H1 (cell line): ENCODE measurements around the gene ICA1. TPM values are rescaled to one million over a fixed set of nuclear protein-coding genes. Genes with fewer than 3 reads are reported as not detected.

Experiments used
- CTCF ChIA-PET: fragments of 300-600 bp; sonication (Branson Sonifier 250); formaldehyde crosslinking; loops from one replicate; lab custom pipeline; 2021; ENCODE audit not compliant: partially characterized antibody; lab: Charles Lee
- POLR2A ChIA-PET: fragments of 300-600 bp; sonication (Branson Sonifier 250); formaldehyde crosslinking; loops from one replicate; lab custom pipeline; 2021; ENCODE audit warnings: inconsistent platforms; ENCODE audit not compliant: partially characterized antibody; lab: Charles Lee
- DNase-seq, 2 experiments: peaks; one replicate each; pipeline versions ENCODE4 v3.0.0 to v3.0.0-alpha.2; 2010 to 2022; ENCODE audit warnings: low spot score in 2 of 2, low read depth in 1 of 2, mixed read lengths in 1 of 2
- FAIRE-seq: peaks from 2 replicates; lab custom pipeline; 2011; peaks lifted over from hg19 to GRCh38; lab: Jason Lieb, UNC
- H2AFZ ChIP-seq: 2 replicates; pipeline ENCODE4 v1.8.1; 2012; ENCODE audit warnings: low read length, inconsistent platforms
- H2AK5ac ChIP-seq: 2 replicates; pipeline ENCODE4 v1.6.1; 2013; ENCODE audit warnings: low read depth, low read length
- H2BK120ac ChIP-seq: replicated peaks from 2 replicates; pipeline ENCODE3; 2013; ENCODE audit warnings: low read depth, low read length, inconsistent platforms
- H2BK12ac ChIP-seq: 2 replicates; pipeline ENCODE4 v1.6.1; 2013; ENCODE audit warnings: low read depth, low read length
- H2BK15ac ChIP-seq: 2 replicates; pipeline ENCODE4 v1.6.1; 2013; ENCODE audit warnings: low read length
- H2BK20ac ChIP-seq: 2 replicates; pipeline ENCODE4 v1.6.1; 2013; ENCODE audit warnings: low read length
- H2BK5ac ChIP-seq: 2 replicates; pipeline ENCODE4 v1.6.1; 2013; ENCODE audit warnings: low read depth, low read length
- H3K14ac ChIP-seq: 2 replicates; pipeline ENCODE4 v1.6.1; 2013; ENCODE audit warnings: inconsistent platforms; ENCODE audit not compliant: insufficient read length
- H3K18ac ChIP-seq: 2 replicates; pipeline ENCODE4 v1.6.1; 2013; ENCODE audit warnings: low read length; ENCODE audit errors: extremely low read depth
- H3K23ac ChIP-seq: 2 replicates; pipeline ENCODE4 v1.6.1; 2013; ENCODE audit warnings: inconsistent platforms; ENCODE audit not compliant: insufficient read length
- H3K23me2 ChIP-seq: 2 replicates; pipeline ENCODE4 v1.6.1; 2013; ENCODE audit warnings: low read depth, low read length
- H3K27ac ChIP-seq: 2 replicates; pipeline ENCODE4 v1.6.1; 2011; ENCODE audit warnings: low read depth, low read length, inconsistent platforms
- H3K27me3 ChIP-seq, 4 experiments: replicated peaks in 1 of 4; 1 replicate in 1 of 4; 2 replicates in 3 of 4; pipeline versions ENCODE4 v1.6.1 to v1.8.1; 2011 to 2013; ENCODE audit warnings: low read length in 3 of 4, mild to moderate bottlenecking in 3 of 4, inconsistent platforms in 2 of 4, mixed read lengths in 2 of 4, moderate library complexity in 1 of 4; ENCODE audit not compliant: control insufficient read depth in 3 of 4, insufficient read depth in 3 of 4; ENCODE audit errors: extremely low read depth in 1 of 4
- H3K36me3 ChIP-seq, 4 experiments: 2 replicates each; pipeline versions ENCODE4 v1.6.1 to v1.8.1; 2011 to 2013; ENCODE audit warnings: mild to moderate bottlenecking in 4 of 4, low read length in 3 of 4, moderate library complexity in 2 of 4, control low read depth in 1 of 4, inconsistent platforms in 1 of 4; ENCODE audit not compliant: insufficient read depth in 4 of 4, control insufficient read depth in 2 of 4
- H3K4ac ChIP-seq: replicated peaks from 2 replicates; pipeline ENCODE3; 2013; ENCODE audit warnings: low read length, low read depth, mixed read lengths, inconsistent platforms; ENCODE audit not compliant: insufficient read length
- H3K4me1 ChIP-seq, 4 experiments: replicated peaks in 1 of 4; 1 replicate in 1 of 4; 2 replicates in 3 of 4; pipeline versions ENCODE4 v1.6.1 to v1.8.1; 2011 to 2013; ENCODE audit warnings: low read length in 3 of 4, inconsistent platforms in 2 of 4, mixed read lengths in 1 of 4; ENCODE audit not compliant: insufficient read depth in 4 of 4, control insufficient read depth in 3 of 4
- H3K4me2 ChIP-seq, 2 experiments: 2 replicates each; pipeline versions ENCODE4 v1.6.1 to v1.8.1; 2011 to 2013; ENCODE audit warnings: low read depth in 2 of 2, low read length in 2 of 2, control low read depth in 1 of 2, inconsistent platforms in 1 of 2, mild to moderate bottlenecking in 1 of 2; ENCODE audit not compliant: insufficient read depth in 1 of 2
- H3K4me3 ChIP-seq, 4 experiments: fragments of 200-600, 300-600 bp in 1 of 4; sonication (generic), shearing (Covaris generic), sonication (Bioruptor Twin) in 1 of 4; 2 replicates each; pipeline versions ENCODE4 v1.5.1 to v1.8.1; 2011 to 2016; ENCODE audit warnings: low read length in 4 of 4, low read depth in 3 of 4, control low read depth in 2 of 4, inconsistent platforms in 2 of 4, mild to moderate bottlenecking in 2 of 4, mixed read lengths in 1 of 4, moderate library complexity in 1 of 4; ENCODE audit not compliant: insufficient read depth in 2 of 4; ENCODE audit errors: extremely low read depth in 1 of 4
- H3K56ac ChIP-seq: replicated peaks from 2 replicates; pipeline ENCODE3; 2013; ENCODE audit warnings: low read depth, mild to moderate bottlenecking, mixed read lengths, low read length, inconsistent platforms; ENCODE audit not compliant: insufficient read length
- H3K79me1 ChIP-seq: 2 replicates; pipeline ENCODE4 v1.6.1; 2013; ENCODE audit warnings: low read depth, low read length, control low read depth
- H3K79me2 ChIP-seq, 2 experiments: 2 replicates each; pipeline versions ENCODE4 v1.6.1 to v1.8.1; 2012 to 2013; ENCODE audit warnings: low read length in 2 of 2, mild to moderate bottlenecking in 2 of 2, inconsistent platforms in 1 of 2; ENCODE audit not compliant: insufficient read depth in 2 of 2, control insufficient read depth in 1 of 2
- H3K9ac ChIP-seq, 4 experiments: replicated peaks in 1 of 4; 1 replicate in 1 of 4; 2 replicates in 3 of 4; pipeline versions ENCODE4 v1.6.1 to v1.8.1; 2011 to 2013; ENCODE audit warnings: low read depth in 3 of 4, low read length in 3 of 4, control low read depth in 2 of 4, mild to moderate bottlenecking in 2 of 4, moderate library complexity in 2 of 4, inconsistent platforms in 1 of 4; ENCODE audit errors: extremely low read depth in 1 of 4
- H3K9me3 ChIP-seq, 2 experiments: 2 replicates each; pipeline versions ENCODE4 v1.6.1 to v1.8.1; 2012 to 2013; ENCODE audit warnings: mild to moderate bottlenecking in 2 of 2, moderate library complexity in 2 of 2, control low read depth in 1 of 2, inconsistent platforms in 1 of 2, low read depth in 1 of 2, low read length in 1 of 2, mixed read lengths in 1 of 2; ENCODE audit not compliant: insufficient read depth in 2 of 2
- H4K20me1 ChIP-seq, 2 experiments: replicated peaks in 1 of 2; 2 replicates each; pipeline versions ENCODE3 to v1.8.1; 2011 to 2013; ENCODE audit warnings: inconsistent platforms in 2 of 2, low read length in 2 of 2, mild to moderate bottlenecking in 1 of 2; ENCODE audit not compliant: insufficient read depth in 2 of 2, control insufficient read depth in 1 of 2
- H4K5ac ChIP-seq: 2 replicates; pipeline ENCODE4 v1.6.1; 2013; ENCODE audit warnings: low read length, low read depth, mixed read lengths, inconsistent platforms; ENCODE audit not compliant: insufficient read length
- H4K8ac ChIP-seq: 2 replicates; pipeline ENCODE4 v1.8.0; 2013; ENCODE audit warnings: mild to moderate bottlenecking, moderate library complexity, low read length, inconsistent platforms; ENCODE audit not compliant: insufficient read depth; ENCODE audit errors: extremely low read depth
- H4K91ac ChIP-seq: replicated peaks from 2 replicates; pipeline ENCODE3; 2013; ENCODE audit warnings: low read length, mixed read lengths, inconsistent platforms; ENCODE audit not compliant: insufficient read length
- CEBPB ChIP-seq: IDR thresholded peaks from 2 replicates; pipeline ENCODE4 v1.6.1; 2012; ENCODE audit warnings: low read depth, low read length
- HDAC2 ChIP-seq, 2 experiments: fragments of 300-600 bp in 1 of 2; sonication (generic) in 1 of 2; IDR thresholded peaks; 2 replicates each; pipeline ENCODE4 v1.6.1; 2011 to 2012; ENCODE audit warnings: low read depth in 2 of 2, low read length in 2 of 2, mild to moderate bottlenecking in 2 of 2, moderate library complexity in 2 of 2, borderline replicate concordance in 1 of 2, inconsistent platforms in 1 of 2
- NANOG ChIP-seq: IDR thresholded peaks from 2 replicates; pipeline ENCODE4 v1.6.1; 2011; ENCODE audit warnings: low read length, low read depth, mild to moderate bottlenecking, inconsistent platforms; ENCODE audit not compliant: insufficient read depth, poor library complexity, severe bottlenecking
- WGBS, 2 experiments: shearing (Covaris generic) in 1 of 2; methylation state at CpG; one replicate each; pipeline versions ENCODE4 v1.1.6 to v1.1.7; 2013 to 2015; ENCODE audit warnings: low lambda C conversion rate in 2 of 2, mixed read lengths in 2 of 2, inconsistent platforms in 1 of 2, low coverage in 1 of 2, missing lambda C conversion rate in 1 of 2; ENCODE audit not compliant: insufficient replicate concordance in 2 of 2, insufficient coverage in 1 of 2, insufficient read length in 1 of 2; ENCODE audit errors: extremely low coverage in 1 of 2, missing lambda C conversion rate in 1 of 2; 5-methylcytosine and 5-hydroxymethylcytosine counted together
- polyA plus RNA-seq, 7 experiments: library from polyadenylated mRNA; depleted of rRNA in 3 of 7; stranded (reverse) in 5 of 7; unstranded in 2 of 7; fragments of >200 nt in 5 of 7; fragments of 200-250 nt in 2 of 7; gene quantifications; 1 replicate in 5 of 7; 2 replicates in 1 of 7; 4 replicates in 1 of 7; pipeline versions ENCODE4 v1.2.1 to v1.2.3, GENCODE V29; 2011 to 2013; ENCODE audit warnings: missing spikeins in 2 of 7, mixed read lengths in 2 of 7
- total RNA-seq: library from RNA; stranded (reverse); fragmentation: NEBNext Ultra II Directional; extraction: Animal tissue kit (Norgen Biotek cat#: 25700); gene quantifications from 2 replicates; pipeline ENCODE4 v1.2.1, GENCODE V29; 2021

Gene ICA1
- total and polyA plus RNA-seq, 2 of the 8 experiments (the other 6 are each of a cell fraction or from before 2014, with no cell fraction given), result 14.9 to 37.1 TPM

- CTCF ChIA-PET, result interaction anchor here (0.8 to 1.8 kb wide), 7 partner anchors 13 to 540 kb away, joined by 3 to 5 read pairs (median 3); no protein-coding TSS in a partner anchor
- peak overlapping the region; percentile 5; the same call in 1 of the 2 replicates for H2BK5ac ChIP-seq
- no peaks in the 10 kb centered on the region for H3K79me1 ChIP-seq
- peak; percentile 82 for FAIRE-seq
- H4K91ac ChIP-seq, result no peak overlapping the region
- no peak overlapping the region for H3K4ac ChIP-seq
- H2AK5ac ChIP-seq, result no peak overlapping the region; the same call in 1 of the 2 replicates
- peaks cover 2 to 18% (median 13%) of the 10 kb centered on the region in 4 experiments; a peak in 6 of 7 replicates for H3K4me1 ChIP-seq
- H3K56ac ChIP-seq, result no peak overlapping the region
- TF ChIP-seq CEBPB (peak; percentile 75; the same call in 1 of the 2 replicates), HDAC2 (IDR thresholded peaks at IDR 0.05; ENCODE audit: borderline replicate concordance in 1 of 2, low read depth in 2 of 2, low read length in 2 of 2) (no peak), NANOG (no peak)
- TF ChIP-seq, all 59 proteins: peak for 1
- no peak overlapping the region for H2BK15ac ChIP-seq
- H3K9me3 ChIP-seq, result no peaks in the 10 kb centered on the region
- no peaks in the 10 kb centered on the region for H3K23me2 ChIP-seq
- WGBS, 2 experiments, result 70% methylated on average over 5 of the region's 5 CpGs; no CpG with 5 or more reads in 1 of the 2 experiments
- H2BK20ac ChIP-seq, result no peak overlapping the region
- H3K79me2 ChIP-seq, result no peaks in the 10 kb centered on the region
- H3K36me3 ChIP-seq, result no peaks in the 10 kb centered on the region
- H3K4me2 ChIP-seq, result peak overlapping the region; percentile 40 to 48
- no peak overlapping the region for H4K8ac ChIP-seq
- no peak overlapping the region for H2BK120ac ChIP-seq
- H3K27ac ChIP-seq, result peak overlapping the region; percentile 13; the same call in 1 of the 2 replicates
- no peak for DNase-seq
- H3K18ac ChIP-seq, result no peak overlapping the region; the same call in 1 of the 2 replicates
- no peak overlapping the region for H3K23ac ChIP-seq
- peak overlapping the region; percentile 45; the same call in 1 of the 2 replicates for H2BK12ac ChIP-seq
- H3K4me3 ChIP-seq, result peak overlapping the region in 1 of 4 experiments; percentile 30; a peak in 1 of 8 replicates
- POLR2A ChIA-PET, result interaction anchor here (0.6 to 2.4 kb wide), 7 partner anchors 10 to 490 kb away, joined by 3 to 6 read pairs (median 4); partner anchors contain the start of gene ICA1
- no peaks in the 10 kb centered on the region for H3K27me3 ChIP-seq
- no peak overlapping the region; a peak in 1 of 7 replicates for H3K9ac ChIP-seq
- no peak overlapping the region for H4K5ac ChIP-seq
- no peak overlapping the region for H3K14ac ChIP-seq
- no peak overlapping the region for H2AFZ ChIP-seq
- no peaks in the 10 kb centered on the region for H4K20me1 ChIP-seq
Measured at GRCh38 chr7:8221101-8221495, 40.9 kb downstream of the ICA1 start.
